GM12873 (cell line): Measurements from ENCODE around the gene TMEM181.

Experiments used
- TF ChIP-seq, protein P1 (sequence below): IDR thresholded peaks from 2 replicates; pipeline ENCODE4 v1.5.1; 2012; ENCODE audit warnings: low read depth, mild to moderate bottlenecking, moderate library complexity, low read length, control low read depth; ENCODE audit not compliant: insufficient read depth; ENCODE audit errors: missing control alignments

The TMEM181 gene

DNA sequence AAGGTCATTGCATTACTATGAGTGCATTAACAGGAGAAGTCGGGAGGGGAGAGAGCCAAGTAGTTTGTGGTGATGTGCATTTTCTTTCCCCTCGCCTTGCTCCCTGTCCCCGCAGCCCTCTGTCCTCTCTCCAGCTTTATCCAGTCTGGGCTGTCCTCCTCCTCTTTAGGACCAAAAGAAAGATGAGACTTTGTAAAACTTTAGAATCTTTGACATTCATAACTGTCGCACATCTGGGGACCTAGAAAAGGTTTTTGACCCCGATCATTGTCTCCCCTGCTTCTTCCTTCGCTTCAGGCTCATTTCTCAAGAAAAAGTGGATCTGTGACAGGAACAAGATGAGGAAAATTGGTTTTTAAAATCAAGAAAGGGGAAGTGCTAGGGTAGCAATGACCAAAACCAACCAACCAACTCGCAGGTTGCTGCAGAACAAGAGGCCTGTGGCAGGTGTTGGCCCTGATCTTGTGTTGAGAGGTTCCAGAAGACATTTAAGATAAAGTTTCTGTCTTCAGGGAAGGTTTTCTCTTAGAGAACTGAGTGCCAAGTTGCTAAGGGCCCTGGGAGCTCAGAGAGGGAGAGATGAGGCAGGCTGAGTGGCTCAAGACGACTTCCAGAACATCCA is 107.6 kb downstream of the TMEM181 start:
- TF ChIP-seq, protein P1, sequence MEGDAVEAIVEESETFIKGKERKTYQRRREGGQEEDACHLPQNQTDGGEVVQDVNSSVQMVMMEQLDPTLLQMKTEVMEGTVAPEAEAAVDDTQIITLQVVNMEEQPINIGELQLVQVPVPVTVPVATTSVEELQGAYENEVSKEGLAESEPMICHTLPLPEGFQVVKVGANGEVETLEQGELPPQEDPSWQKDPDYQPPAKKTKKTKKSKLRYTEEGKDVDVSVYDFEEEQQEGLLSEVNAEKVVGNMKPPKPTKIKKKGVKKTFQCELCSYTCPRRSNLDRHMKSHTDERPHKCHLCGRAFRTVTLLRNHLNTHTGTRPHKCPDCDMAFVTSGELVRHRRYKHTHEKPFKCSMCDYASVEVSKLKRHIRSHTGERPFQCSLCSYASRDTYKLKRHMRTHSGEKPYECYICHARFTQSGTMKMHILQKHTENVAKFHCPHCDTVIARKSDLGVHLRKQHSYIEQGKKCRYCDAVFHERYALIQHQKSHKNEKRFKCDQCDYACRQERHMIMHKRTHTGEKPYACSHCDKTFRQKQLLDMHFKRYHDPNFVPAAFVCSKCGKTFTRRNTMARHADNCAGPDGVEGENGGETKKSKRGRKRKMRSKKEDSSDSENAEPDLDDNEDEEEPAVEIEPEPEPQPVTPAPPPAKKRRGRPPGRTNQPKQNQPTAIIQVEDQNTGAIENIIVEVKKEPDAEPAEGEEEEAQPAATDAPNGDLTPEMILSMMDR: no peak

DNA sequence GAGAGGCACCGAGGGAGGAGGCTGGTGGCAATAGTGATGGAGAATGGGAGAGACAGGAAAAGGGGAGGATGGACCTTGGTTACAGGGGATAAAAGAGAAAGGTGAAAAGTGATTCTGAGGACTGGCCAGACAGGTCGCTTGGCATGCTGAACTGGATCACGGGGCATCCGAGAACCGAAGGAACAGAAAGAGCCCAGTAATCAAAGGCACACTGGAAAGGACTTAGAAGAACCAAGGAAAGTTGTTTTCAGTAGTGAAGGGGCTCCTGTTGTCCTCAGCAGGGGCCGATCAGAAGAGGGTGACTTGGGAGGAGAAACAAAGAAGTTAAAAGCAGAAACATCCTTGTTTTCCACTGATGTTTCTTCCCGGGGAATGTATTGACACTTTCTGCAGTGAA is 108.8 kb downstream of the TMEM181 start:
- TF ChIP-seq, protein P1: no peak

DNA sequence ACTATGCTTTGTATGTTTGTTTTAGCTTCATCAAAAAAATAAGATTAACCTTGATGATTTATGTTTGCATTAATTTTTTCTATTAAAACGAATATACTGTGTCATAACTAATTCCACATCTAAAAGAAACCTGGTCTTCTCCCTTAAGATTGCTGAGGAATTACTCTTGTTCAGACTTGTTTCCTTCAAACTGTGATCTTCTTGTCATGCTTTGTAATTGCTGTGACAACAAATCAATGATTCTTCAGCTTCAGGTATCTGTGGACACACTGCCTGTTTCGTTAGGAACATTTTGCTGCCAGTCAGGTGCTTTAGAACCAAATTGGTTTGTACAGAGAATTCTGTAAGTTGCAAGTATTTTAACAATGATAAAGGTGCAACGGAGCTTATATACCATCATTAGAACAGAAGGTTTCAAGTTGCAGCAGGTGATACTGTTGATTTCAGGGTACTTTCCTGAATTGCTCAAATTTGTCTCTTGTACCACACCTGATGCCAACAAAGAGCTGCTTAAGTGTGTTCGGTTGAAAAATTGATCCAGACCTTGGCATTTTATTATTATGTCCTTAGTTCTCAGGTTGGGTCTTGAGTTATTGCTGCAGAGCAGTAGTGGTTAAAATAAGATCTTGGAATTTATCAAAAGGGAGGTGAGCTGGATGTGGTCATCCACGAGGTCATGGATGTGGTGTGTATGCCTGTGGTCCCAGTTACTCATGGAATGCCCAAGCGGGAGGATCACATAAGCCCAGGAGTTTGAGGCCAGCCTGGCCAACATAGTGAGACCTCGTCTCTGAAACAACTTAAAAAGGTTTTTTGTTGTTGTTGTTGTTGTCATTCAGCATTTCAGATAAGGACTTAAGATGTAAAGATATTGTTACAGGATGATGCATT is 109.5 kb downstream of the TMEM181 start:
- TF ChIP-seq, protein P1: no peak

DNA sequence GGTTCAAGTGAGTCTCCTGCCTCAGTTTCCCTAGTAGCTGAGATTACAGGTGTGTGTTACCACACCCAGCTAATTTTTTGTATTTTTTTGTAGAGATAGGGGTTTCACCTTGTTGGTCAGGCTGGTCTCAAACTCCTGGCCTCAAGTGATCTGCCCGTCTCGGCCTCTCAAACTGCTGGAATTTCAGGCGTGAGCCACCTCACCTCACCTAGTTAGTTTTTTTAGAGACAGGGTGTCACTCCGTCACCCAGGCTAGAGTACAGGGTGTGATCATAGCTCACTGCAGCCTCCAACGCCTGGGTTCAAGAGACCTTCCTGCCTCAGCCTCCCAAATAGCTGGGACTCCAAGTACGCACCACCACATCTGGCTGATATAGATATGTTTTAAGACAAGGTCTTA is 112.8 kb downstream of the TMEM181 start:
- TF ChIP-seq, protein P1: no peak

DNA sequence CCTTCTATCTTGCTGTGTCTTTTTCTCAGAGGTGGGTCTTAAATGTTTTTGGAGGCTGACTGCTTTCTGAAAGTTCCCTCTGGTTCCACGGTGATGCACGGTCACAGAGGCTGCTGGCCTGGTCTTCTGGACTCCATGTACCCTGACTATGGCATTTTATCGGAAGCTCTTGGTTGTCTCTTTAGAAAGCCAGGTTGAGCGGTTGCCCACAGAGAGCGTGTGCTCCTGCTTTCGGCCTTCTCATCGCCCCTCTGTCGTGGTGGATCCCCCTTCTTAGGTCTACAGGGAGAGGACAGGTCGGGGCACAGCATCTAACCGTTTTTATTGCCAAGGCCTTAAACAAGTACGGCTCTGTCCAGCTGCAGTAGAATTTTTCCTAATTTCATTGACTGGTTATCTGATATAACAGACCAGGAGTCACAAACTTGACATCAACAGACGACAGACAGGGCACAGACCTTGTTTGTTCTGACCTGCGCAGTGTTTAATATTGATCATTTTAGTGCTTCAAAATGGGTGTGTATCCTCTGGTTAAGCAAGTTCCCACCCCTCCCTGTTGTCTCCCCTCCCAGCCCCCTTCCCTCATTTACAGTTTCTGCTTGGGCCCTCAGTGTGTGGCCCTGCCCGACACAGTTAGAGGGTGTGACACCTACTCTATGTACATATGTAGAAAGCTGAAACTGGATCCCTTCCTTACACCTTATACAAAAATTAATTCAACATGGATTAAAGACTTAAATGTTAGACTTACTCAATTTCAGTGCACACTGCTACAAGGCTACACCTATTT is 114.6 kb downstream of the TMEM181 start:
- TF ChIP-seq, protein P1: no peak

DNA sequence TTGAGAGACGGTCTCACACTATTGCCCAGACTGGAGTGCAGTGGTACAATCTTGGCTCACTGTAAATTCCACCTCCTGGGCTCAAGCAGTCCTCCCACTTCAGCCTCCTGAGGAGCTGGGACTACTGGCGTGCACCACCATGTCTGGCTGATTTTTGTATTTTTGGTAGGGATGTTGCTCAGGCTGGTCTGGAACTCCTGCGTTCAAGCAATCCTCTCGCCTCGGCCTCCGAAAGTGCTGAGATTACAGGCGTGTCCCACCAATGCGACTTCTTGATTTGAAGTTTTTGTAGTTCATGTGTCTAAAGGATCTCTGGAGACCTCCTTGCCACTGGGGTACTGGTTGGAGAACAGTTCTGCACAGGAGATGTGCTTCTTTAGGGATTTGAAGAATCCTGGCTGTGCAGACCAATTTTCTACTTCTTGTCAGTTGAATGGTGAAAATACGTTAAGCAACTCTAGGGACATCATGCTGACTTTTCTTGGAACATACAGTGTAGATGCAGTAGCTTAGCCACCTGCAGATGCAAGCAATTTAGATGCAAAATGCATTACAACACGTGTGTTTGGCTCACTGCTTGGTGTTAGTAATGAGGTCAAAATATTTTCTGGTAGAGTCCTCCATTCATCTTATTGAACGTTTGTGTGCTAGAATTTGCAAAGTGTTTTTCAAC is 118.2 kb downstream of the TMEM181 start:
- TF ChIP-seq, protein P1: no peak

DNA sequence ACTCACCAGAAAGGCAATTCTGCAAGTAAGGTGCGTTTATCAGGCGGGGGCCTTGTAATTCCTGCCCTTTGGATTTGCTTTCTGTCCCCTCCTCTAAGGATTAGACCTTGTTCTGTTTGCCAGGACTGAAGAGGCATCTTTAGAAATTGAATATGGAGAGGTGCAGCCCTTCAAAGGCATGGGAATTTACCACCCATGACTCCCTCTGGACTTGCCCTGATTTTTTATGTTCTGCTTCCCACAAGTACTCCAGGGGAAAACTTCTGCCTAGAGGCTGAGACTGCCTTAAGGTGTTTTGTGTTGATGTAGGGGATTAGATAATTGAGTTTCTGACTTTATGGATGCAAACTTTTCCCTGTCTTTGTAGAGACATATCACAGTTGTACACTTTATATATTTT is 120.1 kb downstream of the TMEM181 start:
- TF ChIP-seq, protein P1: no peak
